ENCODE measurements around the gene SMIM1. TPM values are rescaled to one million over a fixed set of nuclear protein-coding genes. Genes with fewer than 3 reads are reported as not detected.

SMIM1 gene
- total and polyA plus RNA-seq, 8 donors, result 3.1 to 15.1 (median 6.4) TPM

DNA sequence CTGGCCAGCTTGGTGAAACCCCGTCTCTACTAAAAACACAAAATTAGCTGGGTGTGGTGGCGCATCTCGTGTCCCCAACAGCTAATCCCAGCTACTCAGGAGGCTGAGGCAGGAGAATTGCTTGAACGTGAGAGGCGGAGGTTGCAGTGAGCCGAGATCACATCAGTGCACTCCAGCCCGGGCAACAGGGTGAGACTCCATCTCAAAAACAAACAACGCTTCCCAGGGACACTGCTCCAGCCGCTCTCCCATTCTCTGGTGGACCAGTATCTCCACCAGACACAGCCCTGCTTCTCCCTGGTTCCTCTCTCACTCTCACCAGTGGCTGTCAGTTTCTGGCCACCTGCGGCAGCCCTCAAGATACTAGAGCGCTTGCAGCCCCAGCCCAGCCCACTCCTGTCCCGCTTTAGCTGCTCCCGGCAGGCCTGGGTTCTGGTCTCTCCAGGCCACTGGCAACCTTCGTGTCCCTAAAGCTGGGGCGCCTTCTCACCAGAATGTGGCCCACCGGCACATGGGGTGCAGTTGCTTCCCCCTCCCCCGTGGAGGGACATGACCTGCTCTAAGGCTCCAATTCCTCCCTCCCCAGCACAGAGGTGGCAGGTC is 44.7 kb downstream of the SMIM1 start:
- H3K27ac ChIP-seq, result no peak overlapping the region
- ATAC-seq (no peak), FAIRE-seq (no peak), DNase-seq (peak in 1 of 6 donors; percentile 46)
- TF ChIP-seq, protein P1, sequence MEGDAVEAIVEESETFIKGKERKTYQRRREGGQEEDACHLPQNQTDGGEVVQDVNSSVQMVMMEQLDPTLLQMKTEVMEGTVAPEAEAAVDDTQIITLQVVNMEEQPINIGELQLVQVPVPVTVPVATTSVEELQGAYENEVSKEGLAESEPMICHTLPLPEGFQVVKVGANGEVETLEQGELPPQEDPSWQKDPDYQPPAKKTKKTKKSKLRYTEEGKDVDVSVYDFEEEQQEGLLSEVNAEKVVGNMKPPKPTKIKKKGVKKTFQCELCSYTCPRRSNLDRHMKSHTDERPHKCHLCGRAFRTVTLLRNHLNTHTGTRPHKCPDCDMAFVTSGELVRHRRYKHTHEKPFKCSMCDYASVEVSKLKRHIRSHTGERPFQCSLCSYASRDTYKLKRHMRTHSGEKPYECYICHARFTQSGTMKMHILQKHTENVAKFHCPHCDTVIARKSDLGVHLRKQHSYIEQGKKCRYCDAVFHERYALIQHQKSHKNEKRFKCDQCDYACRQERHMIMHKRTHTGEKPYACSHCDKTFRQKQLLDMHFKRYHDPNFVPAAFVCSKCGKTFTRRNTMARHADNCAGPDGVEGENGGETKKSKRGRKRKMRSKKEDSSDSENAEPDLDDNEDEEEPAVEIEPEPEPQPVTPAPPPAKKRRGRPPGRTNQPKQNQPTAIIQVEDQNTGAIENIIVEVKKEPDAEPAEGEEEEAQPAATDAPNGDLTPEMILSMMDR (IDR thresholded peaks at IDR 0.05), result no peak
- H3K36me3 ChIP-seq, result peaks cover 0 to 46% (median 0%) of the 10 kb centered on the region in 3 donors
- H3K4me1 ChIP-seq, result no peaks in the 10 kb centered on the region
- intact Hi-C loops (cut with DNase I), result no loop called here
- no peak overlapping the region for H3K4me3 ChIP-seq
- H3K27me3 ChIP-seq, result no peaks in the 10 kb centered on the region
- no peaks in the 10 kb centered on the region for H3K9me3 ChIP-seq
- WGBS, 2 donors, result 95% methylated on average over 17 of the region's 17 CpGs

DNA sequence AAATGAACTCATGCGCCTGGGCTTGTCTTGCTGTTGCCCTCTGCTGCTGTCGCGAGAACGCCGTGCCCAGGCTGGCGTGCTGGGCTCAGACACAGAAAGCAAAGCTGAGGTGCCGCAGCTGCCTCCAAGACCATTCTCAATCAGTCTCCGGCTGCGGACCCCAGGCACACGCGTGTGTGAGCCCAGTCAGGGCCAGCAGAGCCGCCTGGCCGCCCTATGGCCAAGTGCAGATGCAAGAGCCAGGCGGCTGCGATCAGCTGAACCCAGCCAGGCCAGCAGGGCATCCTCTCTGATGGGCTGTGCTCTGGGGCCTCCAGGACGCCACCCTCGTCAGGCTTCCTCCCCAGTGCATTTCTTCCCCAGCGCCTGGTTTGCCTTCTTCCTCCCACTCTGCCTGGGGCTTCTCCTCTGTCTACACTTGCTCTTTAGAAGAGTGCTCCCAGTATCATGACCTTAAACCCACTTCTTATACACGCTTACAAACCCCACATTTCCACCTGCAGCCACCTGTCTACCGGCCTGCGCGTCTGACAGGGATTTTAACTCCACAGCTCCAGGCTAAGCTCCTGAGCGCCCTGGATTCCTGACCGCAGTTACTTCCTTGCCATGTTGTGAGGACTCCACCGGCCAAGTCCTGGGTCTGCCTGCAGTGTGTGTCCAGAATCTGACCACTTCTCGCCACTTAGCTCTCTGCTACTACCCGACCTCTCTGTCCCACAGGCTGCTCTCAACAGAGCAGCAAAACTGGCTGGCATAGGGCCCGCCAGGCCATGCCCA is 45.5 kb downstream of the SMIM1 start:
- DNase-seq (peak in 1 of 6 donors; percentile 42), FAIRE-seq (no peak), ATAC-seq (no peak)
- Histone ChIP-seq H3K4me3 (no peak overlapping the region), H3K9me3 (no peaks in the 10 kb centered on the region), H3K27me3 (no peaks in the 10 kb centered on the region), H3K36me3 (peaks cover 0 to 46% (median 0%) of the 10 kb centered on the region in 3 donors), H3K27ac (no peak overlapping the region), H3K4me1 (no peaks in the 10 kb centered on the region)
- WGBS, 2 donors, result 89 to 91% methylated on average over 28 of the region's 28 CpGs
- intact Hi-C loops (cut with DNase I), result no loop called here
- TF ChIP-seq, protein P1 (IDR thresholded peaks at IDR 0.05), result no peak

DNA sequence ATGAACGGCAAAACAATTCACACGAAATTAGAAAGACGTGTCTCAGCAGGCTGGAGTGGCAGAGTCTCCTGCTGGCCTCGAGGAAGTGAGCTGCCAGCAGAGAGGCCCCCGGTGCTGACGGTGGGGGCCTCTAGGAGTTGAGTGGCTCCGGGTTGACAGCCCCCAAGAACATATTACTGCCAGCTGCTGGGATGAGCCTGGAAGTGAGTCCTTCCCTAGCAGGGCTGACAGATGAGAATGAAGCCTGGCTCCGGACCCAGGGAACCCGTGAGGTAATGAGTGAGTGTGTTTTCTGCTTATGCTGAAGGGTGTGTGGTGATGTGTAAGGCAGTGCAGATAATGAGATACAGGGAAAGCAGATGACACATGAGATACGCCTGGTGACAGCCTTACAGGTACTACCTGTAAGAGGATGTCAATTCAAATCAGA is 47.2 kb downstream of the SMIM1 start:
- ATAC-seq, result no peak
- Histone ChIP-seq H3K9me3 (no peaks in the 10 kb centered on the region), H3K27me3 (no peaks in the 10 kb centered on the region), H3K4me3 (no peak overlapping the region), H3K27ac (no peak overlapping the region), H3K4me1 (no peaks in the 10 kb centered on the region), H3K36me3 (peaks cover 0 to 44% (median 0%) of the 10 kb centered on the region in 3 donors)
- DNase-seq, result peak in 1 of 6 donors; percentile 16
- TF ChIP-seq, protein P1 (IDR thresholded peaks at IDR 0.05), result no peak
- intact Hi-C loops (cut with DNase I), result no loop called here
- WGBS, 2 donors, result 77 to 78% methylated on average over 10 of the region's 10 CpGs
- no peak for FAIRE-seq

DNA sequence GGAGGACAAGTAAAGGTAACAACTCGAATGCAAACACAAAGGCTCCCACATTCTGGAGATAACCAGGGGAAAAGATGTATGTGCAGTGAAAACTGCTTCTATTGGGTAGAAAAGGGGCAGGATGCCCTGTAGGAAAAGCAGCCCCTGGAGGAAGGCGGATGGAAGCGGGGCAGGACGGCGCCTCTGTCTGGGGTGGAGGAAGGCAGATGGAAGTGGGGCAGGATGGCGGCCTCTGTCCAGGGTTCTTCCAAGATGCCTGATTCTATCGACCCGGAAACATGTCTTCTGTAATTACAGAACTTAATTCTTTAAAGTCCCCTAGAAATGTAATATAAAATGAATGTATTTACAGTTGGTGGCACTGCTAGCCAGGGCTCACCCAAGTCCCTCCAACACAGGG is 47.8 kb downstream of the SMIM1 start:
- H3K27ac ChIP-seq, result no peak overlapping the region
- DNase-seq, result peak in 1 of 6 donors; percentile 10
- H3K9me3 ChIP-seq, result no peaks in the 10 kb centered on the region
- no peak overlapping the region for H3K4me3 ChIP-seq
- WGBS, 2 donors, result 92 to 94% methylated on average over 8 of the region's 8 CpGs
- H3K36me3 ChIP-seq, result peaks cover 0 to 41% (median 0%) of the 10 kb centered on the region in 3 donors
- no peak for ATAC-seq
- intact Hi-C loops (cut with DNase I), result no loop called here
- H3K27me3 ChIP-seq, result no peaks in the 10 kb centered on the region
- no peak for FAIRE-seq
- TF ChIP-seq, protein P1 (IDR thresholded peaks at IDR 0.05), result no peak
- H3K4me1 ChIP-seq, result no peaks in the 10 kb centered on the region

DNA sequence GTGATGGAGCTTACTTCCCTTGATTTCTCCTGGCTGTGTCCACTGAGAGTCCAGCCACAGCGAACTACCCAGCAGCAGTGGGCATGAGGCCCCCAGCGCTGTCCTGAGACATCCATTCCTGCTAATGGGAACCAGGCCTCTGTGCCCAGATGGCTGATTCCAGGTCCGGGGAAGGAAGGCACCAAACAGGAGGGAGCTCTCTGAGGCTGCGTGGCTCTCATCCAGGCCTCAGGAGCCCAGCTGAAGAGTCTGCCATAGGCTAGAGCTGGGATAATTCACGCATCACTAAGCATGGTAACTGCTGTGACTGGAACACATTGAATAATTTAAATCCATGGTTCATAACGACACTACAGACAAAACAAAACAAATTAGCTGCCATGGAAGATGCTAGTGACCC is 48.5 kb downstream of the SMIM1 start:
- TF ChIP-seq, protein P1 (IDR thresholded peaks at IDR 0.05), result no peak
- Histone ChIP-seq H3K4me1 (no peaks in the 10 kb centered on the region), H3K27me3 (no peaks in the 10 kb centered on the region), H3K9me3 (no peaks in the 10 kb centered on the region), H3K36me3 (peaks cover 0 to 42% (median 4%) of the 10 kb centered on the region in 3 donors), H3K4me3 (no peak overlapping the region), H3K27ac (no peak overlapping the region)
- intact Hi-C loops (cut with DNase I), result no loop called here
- peak in 1 of 4 donors; percentile 38 for ATAC-seq
- peak in 1 of 6 donors; percentile 24 for DNase-seq
- FAIRE-seq, result no peak
- 84 to 88% methylated on average over 6 of the region's 6 CpGs for WGBS, 2 donors
